ENCODE results near the gene CTF1.

CTF1 gene

DNA sequence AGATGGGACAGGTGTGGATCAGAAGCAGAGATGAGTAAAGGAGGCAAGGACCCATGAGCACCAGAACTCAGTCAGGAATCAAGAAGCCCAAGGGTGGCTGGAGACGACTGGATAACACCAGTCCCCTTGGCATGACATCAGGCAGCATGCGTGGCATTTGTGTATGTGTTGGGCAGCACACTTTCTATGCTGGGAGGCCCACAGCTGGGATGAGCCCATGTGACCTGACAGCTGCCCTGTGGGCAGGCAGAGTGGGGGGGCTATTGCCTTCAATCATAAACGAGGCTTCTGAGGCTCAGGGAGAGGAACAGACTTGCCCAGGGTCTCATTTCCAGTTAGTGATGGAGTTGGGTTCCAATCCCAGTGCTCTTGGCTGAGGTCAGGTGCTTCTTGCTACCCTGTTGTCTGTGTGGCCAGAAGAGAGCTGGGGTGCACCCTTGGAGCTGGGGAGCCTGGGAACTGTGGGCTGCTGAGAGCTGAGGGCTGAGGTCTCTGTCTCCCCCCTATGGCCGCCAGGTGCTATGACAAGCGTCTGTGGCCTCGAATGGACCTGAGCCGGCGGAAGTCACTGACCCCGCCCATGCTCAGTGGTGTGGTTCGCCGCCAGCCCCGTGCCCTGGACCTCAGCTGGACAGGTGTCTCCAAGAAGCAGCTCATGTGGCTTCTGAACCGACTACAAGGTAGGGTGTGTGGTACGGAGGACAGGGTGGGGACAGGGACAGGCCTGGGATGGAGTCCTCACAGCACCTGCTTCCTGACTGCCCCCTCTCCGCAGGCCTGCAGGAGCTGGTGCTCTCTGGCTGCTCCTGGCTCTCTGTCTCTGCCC is 45.4 kb downstream of the CTF1 start:
- no peak overlapping the region for H3K27ac ChIP-seq
- TF ChIP-seq, protein P1, sequence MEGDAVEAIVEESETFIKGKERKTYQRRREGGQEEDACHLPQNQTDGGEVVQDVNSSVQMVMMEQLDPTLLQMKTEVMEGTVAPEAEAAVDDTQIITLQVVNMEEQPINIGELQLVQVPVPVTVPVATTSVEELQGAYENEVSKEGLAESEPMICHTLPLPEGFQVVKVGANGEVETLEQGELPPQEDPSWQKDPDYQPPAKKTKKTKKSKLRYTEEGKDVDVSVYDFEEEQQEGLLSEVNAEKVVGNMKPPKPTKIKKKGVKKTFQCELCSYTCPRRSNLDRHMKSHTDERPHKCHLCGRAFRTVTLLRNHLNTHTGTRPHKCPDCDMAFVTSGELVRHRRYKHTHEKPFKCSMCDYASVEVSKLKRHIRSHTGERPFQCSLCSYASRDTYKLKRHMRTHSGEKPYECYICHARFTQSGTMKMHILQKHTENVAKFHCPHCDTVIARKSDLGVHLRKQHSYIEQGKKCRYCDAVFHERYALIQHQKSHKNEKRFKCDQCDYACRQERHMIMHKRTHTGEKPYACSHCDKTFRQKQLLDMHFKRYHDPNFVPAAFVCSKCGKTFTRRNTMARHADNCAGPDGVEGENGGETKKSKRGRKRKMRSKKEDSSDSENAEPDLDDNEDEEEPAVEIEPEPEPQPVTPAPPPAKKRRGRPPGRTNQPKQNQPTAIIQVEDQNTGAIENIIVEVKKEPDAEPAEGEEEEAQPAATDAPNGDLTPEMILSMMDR (IDR thresholded peaks at IDR 0.05), result peak; percentile 94
- TF ChIP-seq ZFX (IDR thresholded peaks at IDR 0.05; ENCODE audit: borderline replicate concordance), result no peak

DNA sequence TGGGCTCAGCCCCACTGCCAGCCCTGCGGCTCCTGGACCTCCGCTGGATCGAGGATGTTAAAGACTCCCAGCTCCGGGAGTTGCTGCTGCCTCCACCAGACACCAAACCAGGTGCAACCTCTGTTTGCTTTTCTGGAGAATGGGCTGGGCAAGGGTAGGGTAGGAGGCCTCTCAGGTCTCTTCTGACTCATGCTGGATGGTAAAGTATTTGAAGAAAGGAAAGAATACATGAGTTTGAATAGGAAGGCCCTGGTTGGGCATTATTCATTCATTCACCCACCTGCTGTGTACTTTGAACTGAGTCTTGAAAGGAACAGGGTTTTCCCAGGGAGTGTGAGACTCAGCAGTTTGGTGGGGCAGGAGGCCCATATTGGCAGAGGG is 46.0 kb downstream of the CTF1 start:
- TF ChIP-seq, protein P1 (IDR thresholded peaks at IDR 0.05), result no peak
- TF ChIP-seq ZFX (IDR thresholded peaks at IDR 0.05; ENCODE audit: borderline replicate concordance), result no peak
- no peak overlapping the region for H3K27ac ChIP-seq

DNA sequence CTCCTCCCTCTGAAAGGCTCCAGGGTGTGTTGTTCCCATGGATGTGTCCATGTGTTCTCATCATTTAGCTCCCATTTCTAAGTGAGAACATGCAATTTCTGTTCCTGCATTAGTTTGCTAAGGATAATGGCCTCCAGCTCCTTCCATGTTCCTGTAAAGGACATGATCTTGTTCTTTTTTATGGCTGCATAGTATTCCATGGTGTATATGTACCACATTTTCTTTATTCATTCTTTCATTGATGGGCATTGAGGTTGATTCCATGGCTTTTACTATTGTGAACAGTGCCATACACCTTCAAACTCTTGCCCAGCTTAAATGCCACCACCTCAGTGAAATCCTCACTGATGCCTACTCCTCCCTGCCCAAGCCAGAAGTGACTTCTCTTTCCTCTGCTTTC is 47.9 kb downstream of the CTF1 start:
- TF ChIP-seq, protein P1 (IDR thresholded peaks at IDR 0.05), result no peak
- no peak for TF ChIP-seq ZFX (IDR thresholded peaks at IDR 0.05; ENCODE audit: borderline replicate concordance)
- H3K27ac ChIP-seq, result no peak overlapping the region

DNA sequence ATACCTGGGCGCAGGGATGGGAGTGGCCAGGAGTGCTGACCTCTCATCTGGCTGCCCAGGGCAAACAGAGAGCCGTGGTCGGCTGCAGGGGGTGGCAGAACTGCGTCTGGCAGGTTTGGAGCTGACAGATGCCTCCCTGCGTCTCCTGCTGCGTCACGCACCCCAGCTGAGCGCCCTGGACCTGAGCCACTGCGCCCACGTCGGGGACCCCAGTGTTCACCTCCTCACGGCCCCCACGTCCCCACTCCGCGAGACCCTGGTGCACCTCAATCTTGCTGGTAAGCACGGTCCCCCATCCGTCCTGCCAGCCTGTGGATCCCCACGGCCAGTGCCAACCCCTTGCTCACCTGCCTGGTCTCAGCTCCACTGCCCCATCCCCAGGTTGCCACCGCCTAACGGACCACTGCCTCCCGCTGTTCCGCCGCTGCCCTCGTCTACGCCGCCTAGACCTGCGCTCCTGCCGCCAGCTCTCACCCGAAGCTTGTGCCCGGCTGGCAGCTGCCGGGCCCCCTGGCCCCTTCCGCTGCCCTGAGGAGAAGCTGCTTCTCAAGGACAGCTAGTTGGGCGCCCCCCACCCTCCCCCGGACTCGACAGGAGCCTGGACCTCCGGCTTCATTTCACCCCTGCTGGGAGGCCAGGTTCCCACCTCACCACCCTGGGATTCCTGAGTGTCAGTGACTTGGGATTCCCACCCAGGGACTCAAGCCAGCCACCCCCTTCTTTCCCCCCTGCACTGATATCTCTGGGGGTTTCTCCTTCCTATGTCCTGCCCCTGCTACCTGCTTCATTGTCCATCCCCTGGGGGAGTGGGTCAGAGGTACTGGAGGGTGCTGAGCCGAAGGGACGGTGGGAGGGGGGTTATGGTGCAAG is 50.5 kb downstream of the CTF1 start:
- H3K27ac ChIP-seq, result no peak overlapping the region
- TF ChIP-seq, protein P1 (IDR thresholded peaks at IDR 0.05), result no peak
- TF ChIP-seq ZFX (IDR thresholded peaks at IDR 0.05; ENCODE audit: borderline replicate concordance), result no peak

DNA sequence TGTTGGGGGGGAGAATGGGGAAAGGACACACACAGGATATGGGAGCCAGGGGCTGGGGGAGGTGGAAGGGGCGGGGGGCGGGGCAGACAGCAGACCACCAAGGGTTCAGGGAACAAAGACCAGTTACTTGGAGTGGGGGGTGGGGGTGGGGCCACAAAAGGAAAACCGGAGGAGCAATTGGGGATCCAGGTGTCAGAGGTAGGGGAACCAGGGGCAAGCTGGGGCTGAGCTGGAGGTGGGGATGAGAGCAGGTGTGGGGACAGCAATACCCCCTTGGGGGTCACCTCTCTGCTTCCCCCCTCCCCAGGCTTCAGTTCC is 51.1 kb downstream of the CTF1 start:
- H3K27ac ChIP-seq, result no peak overlapping the region

DNA sequence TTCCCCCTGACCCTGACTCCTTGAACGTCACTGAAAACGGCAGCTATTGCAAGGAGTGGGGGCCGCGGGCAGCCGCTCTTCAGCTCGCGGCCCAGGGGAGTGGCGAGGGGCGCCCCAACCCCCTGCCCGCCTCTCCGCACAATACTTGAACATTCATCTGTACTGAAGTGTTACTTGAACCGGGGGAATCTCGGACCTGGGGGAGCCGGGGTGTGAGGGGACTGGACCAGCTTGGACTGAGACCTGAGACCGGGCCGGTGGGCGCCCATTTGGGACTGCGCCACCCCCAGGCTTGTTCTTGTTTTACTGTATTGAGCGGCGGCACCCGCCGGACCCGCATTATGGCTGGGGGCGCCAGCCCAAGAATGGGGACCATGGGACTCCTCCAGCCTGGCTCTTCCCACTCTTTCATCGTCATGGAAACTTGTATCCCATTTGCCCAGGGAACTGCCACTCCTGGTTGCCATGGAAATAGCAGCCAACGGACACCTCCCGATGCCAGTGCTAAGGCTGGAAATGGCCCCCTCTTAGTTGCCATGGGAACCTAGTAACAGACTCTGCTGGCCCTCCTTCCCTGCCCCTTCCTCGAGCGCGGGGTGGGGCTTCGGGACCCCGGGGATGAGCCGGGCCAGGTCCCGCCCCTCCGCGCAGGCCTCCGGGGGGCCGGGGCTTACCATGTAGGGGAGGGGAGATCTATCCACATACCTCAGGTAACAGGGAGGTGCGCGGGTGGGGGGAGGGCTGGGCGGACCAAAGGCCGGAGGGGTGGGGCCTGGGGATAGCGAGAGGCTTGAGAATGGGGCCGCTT is 51.6 kb downstream of the CTF1 start:
- peak overlapping the region; percentile 73 for H3K27ac ChIP-seq
- TF ChIP-seq, protein P1 (IDR thresholded peaks at IDR 0.05), result no peak
- no peak for TF ChIP-seq ZFX (IDR thresholded peaks at IDR 0.05; ENCODE audit: borderline replicate concordance)

More for the DNA sequence above, 51.1 kb downstream of the CTF1 start:
- TF ChIP-seq ZFX (IDR thresholded peaks at IDR 0.05; ENCODE audit: borderline replicate concordance), result no peak
- TF ChIP-seq, protein P1 (IDR thresholded peaks at IDR 0.05), result no peak
